22Rv1 (cell line): Measurements from ENCODE around the gene CDK5R1.

Experiments
- CTCF ChIP-seq: fragments of 450-650 bp; IDR thresholded peaks from 2 replicates; pipeline ENCODE4 v1.5.1; 2017; ENCODE audit warnings: mild to moderate bottlenecking
- ZFX ChIP-seq: fragments of 450-650 bp; IDR thresholded peaks from 2 replicates; pipeline ENCODE4 v1.6.1; 2017; ENCODE audit warnings: antibody characterized with exemption, borderline replicate concordance

- TF ChIP-seq CTCF (no peak), ZFX (no peak)
Measured at GRCh38 chr17:32441886-32442285, 44.9 kb upstream of the CDK5R1 start.
